Spleen (tissue), 11 donors: ENCODE measurements around the gene ZEB1. TPM values are rescaled to one million over a fixed set of nuclear protein-coding genes. Genes with fewer than 3 reads are reported as not detected.

Source experiments
- DNase-seq: peaks from one replicate; pipeline ENCODE4 v3.0.0-alpha.2; 2020
- H3K27ac ChIP-seq, 8 donors: fragments of 200-600 bp; sonication (generic) in 7 of 8; 1 replicate in 4 of 8; 2 replicates in 4 of 8; pipeline versions ENCODE4 v1.5.0 to v1.8.0; 2016 to 2021; ENCODE audit warnings: inconsistent platforms in 4 of 8, mild to moderate bottlenecking in 4 of 8, moderate library complexity in 1 of 8
- H3K27me3 ChIP-seq, 7 donors: fragments of 200-600 bp; sonication (generic) in 6 of 7; replicated peaks in 1 of 7; 1 replicate in 4 of 7; 2 replicates in 3 of 7; pipeline versions ENCODE4 v1.5.0 to v1.8.0; 2016 to 2021; ENCODE audit warnings: inconsistent platforms in 3 of 7, mild to moderate bottlenecking in 1 of 7
- H3K36me3 ChIP-seq, 6 donors: fragments of 200-600 bp; sonication (generic) in 5 of 6; 1 replicate in 4 of 6; 2 replicates in 2 of 6; pipeline versions ENCODE4 v1.5.0 to v1.8.0; 2016 to 2021; ENCODE audit warnings: inconsistent platforms in 2 of 6
- H3K4me1 ChIP-seq, 6 donors: fragments of 200-600 bp; sonication (generic) in 5 of 6; 1 replicate in 3 of 6; 2 replicates in 3 of 6; pipeline versions ENCODE4 v1.5.0 to v1.8.0; 2016 to 2021; ENCODE audit warnings: inconsistent platforms in 3 of 6
- H3K4me3 ChIP-seq, 8 donors: fragments of 200-600 bp; sonication (generic) in 7 of 8; 1 replicate in 4 of 8; 2 replicates in 4 of 8; pipeline versions ENCODE4 v1.5.0 to v1.8.0; 2016 to 2021; ENCODE audit warnings: inconsistent platforms in 4 of 8, mild to moderate bottlenecking in 4 of 8, moderate library complexity in 2 of 8
- H3K9me3 ChIP-seq, 8 donors: fragments of 200-600 bp; sonication (generic) in 7 of 8; 1 replicate in 4 of 8; 2 replicates in 4 of 8; pipeline versions ENCODE4 v1.5.0 to v1.8.0; 2016 to 2021; ENCODE audit warnings: inconsistent platforms in 4 of 8
- CTCF ChIP-seq, 11 experiments: fragments of 200-600 bp in 7 of 11; fragments of 450-650 bp in 4 of 11; sonication (generic) in 4 of 11; IDR thresholded peaks in 8 of 11; conservative IDR thresholded peaks in 3 of 11; 1 replicate in 7 of 11; 2 replicates in 4 of 11; pipeline versions ENCODE4 v1.4.0 to v1.8.0; 2016 to 2021; ENCODE audit warnings: antibody characterized with exemption in 11 of 11, inconsistent platforms in 4 of 11, mild to moderate bottlenecking in 1 of 11
- POLR2A ChIP-seq, 3 donors: fragments of 450-650 bp; IDR thresholded peaks; one replicate each; pipeline ENCODE4 v1.5.1; 2017; ENCODE audit warnings: antibody characterized with exemption in 3 of 3, mild to moderate bottlenecking in 1 of 3
- POLR2AphosphoS5 ChIP-seq, 3 donors: sonication (generic); formaldehyde crosslinking; IDR thresholded peaks; one replicate each; pipeline ENCODE4 v1.5.1; 2017; ENCODE audit warnings: antibody characterized with exemption in 3 of 3
- WGBS, 5 donors: extraction: QIAGEN DNeasy Blood & Tissue Kit in 3 of 5; methylation state at CpG; one replicate each; pipeline versions ENCODE4 v1.1.5 to v1.1.7; 2013 to 2018; 5-methylcytosine and 5-hydroxymethylcytosine counted together
- intact Hi-C: fragments of 100-400 bp; cut with DNase I; formaldehyde crosslinking; loops from one replicate; pipeline ENCODE4 v1.15.0; 2023; ENCODE audit warnings: low total_unique reads
- polyA plus RNA-seq, 3 donors: library from polyadenylated mRNA; stranded (reverse); fragments of 200-250 nt; gene quantifications; one replicate each; pipeline ENCODE4 v1.2.1, GENCODE V29; 2013
- total RNA-seq, 7 donors: library from RNA; depleted of rRNA in 3 of 7; stranded (reverse); fragments of >200 nt in 3 of 7; fragmentation: NEBNext Ultra II Directional in 4 of 7; extraction: Animal tissue kit (Norgen Biotek cat#: 25700) in 4 of 7; gene quantifications; one replicate each; pipeline versions ENCODE4 v1.1.0 to v1.2.1, GENCODE V29; 2016 to 2021
- donor health status: healthy with polysubstance abuse.
- donor health status: DM: no; HTN: no; CAD: no; lungs with moderate emphysema.
- donor health status: DM: no; HTN: no; CAD: no.
- donor health status: Bipolar disorder and iron deficiency.
- donor health status: healthy.
- donor health status: DM: no; HTN: no; CAD: no.
- donor health status: DM: yes; HTN: yes; CAD: no.

Gene ZEB1
- total and polyA plus RNA-seq, 10 donors = 6.6 to 51.8 (median 44.6) TPM

GRCh38 chr10:31341552-31341951 is 22.5 kb downstream of the ZEB1 start:
- intact Hi-C loops = no loop called here
- Histone ChIP-seq H3K27me3 (no peaks in the 10 kb centered on the region), H3K4me1 (peaks cover 0 to 40% (median 9%) of the 10 kb centered on the region in 6 donors), H3K27ac (no peak overlapping the region), H3K9me3 (no peaks in the 10 kb centered on the region), H3K4me3 (no peak overlapping the region), H3K36me3 (peaks cover 0 to 4% (median 0%) of the 10 kb centered on the region in 6 donors)
- TF ChIP-seq POLR2A (IDR thresholded peaks at IDR 0.05) (no peak), CTCF (IDR thresholded peaks at IDR 0.05 in 8 of 11, conservative IDR thresholded peaks at IDR 0.05 in 3 of 11) (no peak), POLR2AphosphoS5 (IDR thresholded peaks at IDR 0.05) (no peak)
- 51 to 72% (median 64%) methylated on average over 1 of the region's 1 CpG for WGBS, 5 donors
- DNase-seq = no peak

GRCh38 chr10:31343009-31343408 is 24.0 kb downstream of the ZEB1 start:
- 63 to 75% (median 70%) methylated on average over 3 of the region's 3 CpGs for WGBS, 5 donors
- Histone ChIP-seq H3K36me3 (no peaks in the 10 kb centered on the region), H3K27me3 (no peaks in the 10 kb centered on the region), H3K4me1 (peaks cover 2 to 54% (median 20%) of the 10 kb centered on the region in 6 donors), H3K9me3 (no peaks in the 10 kb centered on the region), H3K27ac (no peak overlapping the region), H3K4me3 (no peak overlapping the region)
- intact Hi-C loops = no loop called here
- no peak for TF ChIP-seq POLR2AphosphoS5 (IDR thresholded peaks at IDR 0.05)
- TF ChIP-seq CTCF (IDR thresholded peaks at IDR 0.05 in 8 of 11, conservative IDR thresholded peaks at IDR 0.05 in 3 of 11) = no peak
- TF ChIP-seq POLR2A (IDR thresholded peaks at IDR 0.05) = no peak
- DNase-seq = no peak

GRCh38 chr10:31343551-31343950 is 24.5 kb downstream of the ZEB1 start:
- 84 to 89% (median 88%) methylated on average over 5 of the region's 5 CpGs for WGBS, 5 donors
- Histone ChIP-seq H3K4me3 (no peak overlapping the region), H3K4me1 (peaks cover 4 to 60% (median 26%) of the 10 kb centered on the region in 6 donors), H3K27me3 (no peaks in the 10 kb centered on the region), H3K27ac (no peak overlapping the region), H3K36me3 (no peaks in the 10 kb centered on the region), H3K9me3 (no peaks in the 10 kb centered on the region)
- DNase-seq = no peak
- TF ChIP-seq POLR2AphosphoS5 (IDR thresholded peaks at IDR 0.05) (no peak), POLR2A (IDR thresholded peaks at IDR 0.05) (no peak), CTCF (IDR thresholded peaks at IDR 0.05 in 8 of 11, conservative IDR thresholded peaks at IDR 0.05 in 3 of 11) (no peak)
- intact Hi-C loops = no loop called here

- intact Hi-C loops = no loop called here
- Histone ChIP-seq H3K36me3 (no peaks in the 10 kb centered on the region), H3K27me3 (no peaks in the 10 kb centered on the region), H3K4me3 (no peak overlapping the region), H3K4me1 (peaks cover 7 to 82% (median 37%) of the 10 kb centered on the region in 6 donors), H3K9me3 (no peaks in the 10 kb centered on the region), H3K27ac (no peak overlapping the region)
- no peak for DNase-seq
- WGBS, 5 donors = 45 to 70% (median 49%) methylated on average over 1 of the region's 1 CpG
- TF ChIP-seq POLR2AphosphoS5 (IDR thresholded peaks at IDR 0.05) (no peak), CTCF (IDR thresholded peaks at IDR 0.05 in 8 of 11, conservative IDR thresholded peaks at IDR 0.05 in 3 of 11) (no peak), POLR2A (IDR thresholded peaks at IDR 0.05) (no peak)
Measured at GRCh38 chr10:31345886-31346285, 26.9 kb downstream of the ZEB1 start.
